GM23248 (cell line): ENCODE data around the gene SLC38A2. TPM values are rescaled to one million over a fixed set of nuclear protein-coding genes. Genes with fewer than 3 reads are reported as not detected.

Experiments
- DNase-seq: peaks from one replicate; pipeline ENCODE4 v3.0.0-alpha.2; 2015
- H2AFZ ChIP-seq: fragments of 200-600 bp; sonication (generic); 2 replicates; pipeline ENCODE4 v1.6.1; 2016; ENCODE audit warnings: antibody characterized with exemption
- H3F3A ChIP-seq: fragments of 200-600 bp; sonication (generic); 2 replicates; pipeline ENCODE4 v1.6.1; 2016; ENCODE audit warnings: mild to moderate bottlenecking, antibody characterized with exemption, mixed run types; ENCODE audit not compliant: insufficient read depth
- H3K27ac ChIP-seq: fragments of 200-600 bp; sonication (generic); 2 replicates; pipeline ENCODE4 v1.5.1; 2016; ENCODE audit warnings: mild to moderate bottlenecking
- H3K27me3 ChIP-seq: fragments of 200-600 bp; sonication (generic); replicated peaks from 2 replicates; pipeline ENCODE4 v1.6.1; 2016; ENCODE audit warnings: mild to moderate bottlenecking; ENCODE audit not compliant: insufficient read depth
- H3K36me3 ChIP-seq: fragments of 200-600 bp; sonication (generic); 2 replicates; pipeline ENCODE4 v1.6.1; 2016; ENCODE audit warnings: low read depth, mild to moderate bottlenecking
- H3K4me1 ChIP-seq: fragments of 200-600 bp; sonication (generic); 2 replicates; pipeline ENCODE4 v1.6.1; 2016; ENCODE audit warnings: mild to moderate bottlenecking; ENCODE audit not compliant: insufficient read depth
- H3K4me2 ChIP-seq: fragments of 200-600 bp; sonication (generic); one replicate; pipeline ENCODE4 v1.6.1; 2016; ENCODE audit warnings: mild to moderate bottlenecking; ENCODE audit not compliant: unreplicated experiment
- H3K4me3 ChIP-seq: fragments of 200-600 bp; sonication (generic); 2 replicates; pipeline ENCODE4 v1.5.1; 2016; ENCODE audit warnings: mild to moderate bottlenecking
- H3K79me2 ChIP-seq: fragments of 200-600 bp; sonication (generic); 2 replicates; pipeline ENCODE4 v1.6.1; 2016; ENCODE audit warnings: mild to moderate bottlenecking; ENCODE audit not compliant: insufficient read depth
- H3K9ac ChIP-seq: fragments of 200-600 bp; sonication (generic); 2 replicates; pipeline ENCODE4 v1.6.1; 2016; ENCODE audit warnings: mild to moderate bottlenecking
- H3K9me2 ChIP-seq: fragments of 200-600 bp; sonication (generic); 2 replicates; pipeline ENCODE4 v1.6.1; 2016; ENCODE audit warnings: mixed run types, mild to moderate bottlenecking, moderate library complexity; ENCODE audit not compliant: insufficient read depth
- H3K9me3 ChIP-seq: fragments of 200-600 bp; sonication (generic); one replicate; pipeline ENCODE4 v1.6.1; 2017; ENCODE audit warnings: low read depth
- H4K20me1 ChIP-seq: fragments of 200-600 bp; sonication (generic); 2 replicates; pipeline ENCODE4 v1.6.0; 2016; ENCODE audit not compliant: insufficient read depth
- EZH2 ChIP-seq: fragments of 200-600 bp; sonication (generic); IDR thresholded peaks from 2 replicates; pipeline ENCODE4 v1.6.1; 2018; ENCODE audit warnings: antibody characterized with exemption, mild to moderate bottlenecking; ENCODE audit not compliant: insufficient read depth, poor library complexity, severe bottlenecking
- EZH2phosphoT487 ChIP-seq: fragments of 200-600 bp; sonication (generic); IDR thresholded peaks from 2 replicates; pipeline ENCODE4 v1.6.1; 2018; ENCODE audit warnings: antibody characterized with exemption, moderate library complexity, mild to moderate bottlenecking, low read depth; ENCODE audit not compliant: insufficient read depth
- whole genome bisulfite sequencing, 2 experiments: methylation state at CpG; one replicate each; pipeline ENCODE4 v1.1.6; 2015 to 2017; ENCODE audit warnings: low lambda C conversion rate in 2 of 2, low coverage in 1 of 2; ENCODE audit errors: missing lambda C conversion rate in 2 of 2; 5-methylcytosine and 5-hydroxymethylcytosine counted together
- in situ Hi-C: fragments of 300-500 bp; cut with MboI; formaldehyde crosslinking; loops from 2 replicates; pipeline ENCODE4 v1.15.0; 2020
- polyA plus RNA-seq: library from polyadenylated mRNA; unstranded; fragments of >200 nt; fragmentation: Nextera tagmentation; extraction: Ambion mirVana; gene quantifications from 2 replicates; pipeline ENCODE4 v1.2.1, GENCODE V29; 2016
- total RNA-seq: library from RNA; depleted of rRNA; stranded (reverse); fragments of >200 nt; shearing (Covaris generic); gene quantifications from 2 replicates; pipeline ENCODE4 v1.2.3, GENCODE V29; 2014

SLC38A2 gene
- total and polyA plus RNA-seq, 2 experiments from 2014 or later: 683 to 1,383 TPM

DNA sequence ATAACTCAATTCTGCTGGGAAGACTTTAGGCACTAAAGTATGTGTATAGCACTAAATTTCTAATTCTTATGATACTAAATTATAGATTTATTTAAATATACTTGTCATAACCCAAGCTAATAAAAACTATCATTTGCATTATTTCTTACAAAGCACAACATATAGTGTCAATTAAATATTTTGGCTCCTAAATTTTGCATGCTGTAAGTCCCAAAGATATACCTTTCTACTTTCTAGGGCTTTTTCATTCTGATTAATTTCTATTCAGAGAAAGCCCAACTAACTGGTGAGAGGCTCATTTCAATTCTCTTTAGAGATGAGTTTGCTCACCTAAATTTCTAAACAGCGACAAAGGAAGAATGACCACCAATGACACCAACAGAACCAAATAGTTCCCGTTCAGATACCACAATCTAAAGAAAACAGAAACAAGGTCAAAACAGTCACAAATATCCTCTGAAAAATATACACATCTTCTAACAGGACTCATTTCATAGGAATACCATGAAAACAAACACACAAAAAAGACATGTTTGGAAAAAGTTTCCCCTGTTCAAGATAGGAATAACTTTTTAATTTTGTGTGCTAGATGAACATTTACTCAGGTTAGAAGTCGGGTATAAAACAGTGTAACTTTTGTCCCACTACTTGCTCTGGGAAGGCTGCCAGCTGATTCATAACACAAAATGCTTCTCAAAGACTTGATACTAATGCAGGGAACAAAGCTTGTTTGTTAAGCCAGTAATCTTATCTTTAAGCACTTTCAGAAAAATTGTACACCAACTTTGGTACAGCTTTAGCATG lies 7.6 kb downstream of the SLC38A2 start:
- H3K79me2 ChIP-seq: peaks cover 100% of the 10 kb centered on the region
- H3F3A ChIP-seq: peaks cover 100% of the 10 kb centered on the region
- no peaks in the 10 kb centered on the region for H3K9me2 ChIP-seq
- H3K27ac ChIP-seq: peak overlapping the region; percentile 96
- H3K9ac ChIP-seq: peak overlapping the region; percentile 98
- TF ChIP-seq EZH2: no peak
- no peak for TF ChIP-seq EZH2phosphoT487
- no peaks in the 10 kb centered on the region for H3K27me3 ChIP-seq
- peak overlapping the region; percentile 98 for H3K4me2 ChIP-seq
- in situ Hi-C loops: loop anchor here (25.0 kb wide), 1 partner anchor 572 kb away; no protein-coding TSS in a partner anchor
- H3K9me3 ChIP-seq: no peaks in the 10 kb centered on the region
- peak; percentile 87 for DNase-seq
- WGBS, 2 experiments: 16 to 20% methylated on average over 3 of the region's 3 CpGs
- no peak overlapping the region for H2AFZ ChIP-seq
- H3K4me1 ChIP-seq: peaks cover 58% of the 10 kb centered on the region
- peaks cover 100% of the 10 kb centered on the region for H3K36me3 ChIP-seq
- H4K20me1 ChIP-seq: peaks cover 87% of the 10 kb centered on the region
- peak overlapping the region; percentile 99 for H3K4me3 ChIP-seq

GRCh38 chr12:46364300-46364696 lies 8.3 kb downstream of the SLC38A2 start:
- Histone ChIP-seq H3K4me2 (peak overlapping the region; percentile 98), H3F3A (peaks cover 100% of the 10 kb centered on the region), H3K4me1 (peaks cover 59% of the 10 kb centered on the region), H3K9ac (peak overlapping the region; percentile 98), H4K20me1 (peaks cover 87% of the 10 kb centered on the region), H3K4me3 (peak overlapping the region; percentile 99), H3K79me2 (peaks cover 99% of the 10 kb centered on the region), H3K9me2 (no peaks in the 10 kb centered on the region), H2AFZ (no peak overlapping the region), H3K36me3 (peaks cover 100% of the 10 kb centered on the region), H3K27me3 (no peaks in the 10 kb centered on the region), H3K27ac (peak overlapping the region; percentile 96), H3K9me3 (no peaks in the 10 kb centered on the region)
- 61 to 66% methylated on average over 3 of the region's 3 CpGs for WGBS, 2 experiments
- in situ Hi-C loops: loop anchor here (25.0 kb wide), 1 partner anchor 573 kb away; no protein-coding TSS in a partner anchor
- no peak for DNase-seq
- TF ChIP-seq EZH2phosphoT487 (no peak), EZH2 (no peak)

GRCh38 chr12:46363582-46364299 lies 8.8 kb downstream of the SLC38A2 start:
- peaks cover 94% of the 10 kb centered on the region for H3K79me2 ChIP-seq
- WGBS, 2 experiments: 83% methylated on average over 9 of the region's 9 CpGs

GRCh38 chr12:46362895-46363581 lies 9.5 kb downstream of the SLC38A2 start:
- H3F3A ChIP-seq: peaks cover 100% of the 10 kb centered on the region
- H4K20me1 ChIP-seq: peaks cover 84% of the 10 kb centered on the region
- peak overlapping the region; percentile 98 for H3K9ac ChIP-seq
- no peak for TF ChIP-seq EZH2phosphoT487
- TF ChIP-seq EZH2: no peak
- no peaks in the 10 kb centered on the region for H3K9me2 ChIP-seq
- DNase-seq: peak; percentile 78
- peaks cover 97% of the 10 kb centered on the region for H3K36me3 ChIP-seq
- H3K9me3 ChIP-seq: no peaks in the 10 kb centered on the region
- H2AFZ ChIP-seq: no peak overlapping the region
- peak overlapping the region; percentile 98 for H3K4me2 ChIP-seq
- H3K79me2 ChIP-seq: peaks cover 87% of the 10 kb centered on the region
- H3K4me1 ChIP-seq: peaks cover 59% of the 10 kb centered on the region
- H3K4me3 ChIP-seq: peak overlapping the region; percentile 99
- H3K27ac ChIP-seq: peak overlapping the region; percentile 96
- no peaks in the 10 kb centered on the region for H3K27me3 ChIP-seq
- WGBS, 2 experiments: 15 to 20% methylated on average over 2 of the region's 2 CpGs
- in situ Hi-C loops: loop anchor here (25.0 kb wide), 1 partner anchor 574 kb away; no protein-coding TSS in a partner anchor

More at GRCh38 chr12:46363582-46364299, 8.8 kb downstream of the SLC38A2 start:
- in situ Hi-C loops: loop anchor here (25.0 kb wide), 1 partner anchor 574 kb away; no protein-coding TSS in a partner anchor
- Histone ChIP-seq H3K4me1 (peaks cover 59% of the 10 kb centered on the region), H3K36me3 (peaks cover 100% of the 10 kb centered on the region), H3K9me2 (no peaks in the 10 kb centered on the region), H4K20me1 (peaks cover 85% of the 10 kb centered on the region), H3K4me3 (peak overlapping the region; percentile 99), H3K4me2 (peak overlapping the region; percentile 98), H3K9me3 (no peaks in the 10 kb centered on the region), H3K27ac (peak overlapping the region; percentile 96), H3F3A (peaks cover 100% of the 10 kb centered on the region), H3K27me3 (no peaks in the 10 kb centered on the region), H2AFZ (no peak overlapping the region), H3K9ac (peak overlapping the region; percentile 98)
- TF ChIP-seq EZH2 (no peak), EZH2phosphoT487 (no peak)
- no peak for DNase-seq
